Measurements from ENCODE around the gene INSYN2B.

GRCh38 chr5:169847519-169847918 is 132.8 kb downstream of the INSYN2B start:
- TF ChIP-seq, protein P1, sequence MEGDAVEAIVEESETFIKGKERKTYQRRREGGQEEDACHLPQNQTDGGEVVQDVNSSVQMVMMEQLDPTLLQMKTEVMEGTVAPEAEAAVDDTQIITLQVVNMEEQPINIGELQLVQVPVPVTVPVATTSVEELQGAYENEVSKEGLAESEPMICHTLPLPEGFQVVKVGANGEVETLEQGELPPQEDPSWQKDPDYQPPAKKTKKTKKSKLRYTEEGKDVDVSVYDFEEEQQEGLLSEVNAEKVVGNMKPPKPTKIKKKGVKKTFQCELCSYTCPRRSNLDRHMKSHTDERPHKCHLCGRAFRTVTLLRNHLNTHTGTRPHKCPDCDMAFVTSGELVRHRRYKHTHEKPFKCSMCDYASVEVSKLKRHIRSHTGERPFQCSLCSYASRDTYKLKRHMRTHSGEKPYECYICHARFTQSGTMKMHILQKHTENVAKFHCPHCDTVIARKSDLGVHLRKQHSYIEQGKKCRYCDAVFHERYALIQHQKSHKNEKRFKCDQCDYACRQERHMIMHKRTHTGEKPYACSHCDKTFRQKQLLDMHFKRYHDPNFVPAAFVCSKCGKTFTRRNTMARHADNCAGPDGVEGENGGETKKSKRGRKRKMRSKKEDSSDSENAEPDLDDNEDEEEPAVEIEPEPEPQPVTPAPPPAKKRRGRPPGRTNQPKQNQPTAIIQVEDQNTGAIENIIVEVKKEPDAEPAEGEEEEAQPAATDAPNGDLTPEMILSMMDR (IDR thresholded peaks at IDR 0.05; ENCODE audit: control extremely low read depth in 1 of 3, insufficient read depth in 1 of 3, low read depth in 1 of 3, low read length in 3 of 3): no peak
- TF ChIP-seq ZNF274 (IDR thresholded peaks at IDR 0.05; ENCODE audit: borderline replicate concordance, extremely low read depth, low read length): no peak
- no peak for TF ChIP-seq TEAD4 (IDR thresholded peaks at IDR 0.05; ENCODE audit: low read depth, low read length)
- TF ChIP-seq CEBPB (IDR thresholded peaks at IDR 0.05; ENCODE audit: low read depth, low read length): no peak
- no peak for TF ChIP-seq POLR2A (IDR thresholded peaks at IDR 0.05; ENCODE audit: control extremely low read depth in 1 of 2, low read depth in 2 of 2, low read length in 2 of 2)
- no peak for TF ChIP-seq RFX5 (IDR thresholded peaks at IDR 0.05; ENCODE audit: borderline replicate concordance, low read depth, low read length)
